GM19240 (cell line): Measurements from ENCODE around the gene PPP1R13L.
A peak's percentile ranks its signal among the peaks of the same experiment; 100 is the strongest.
"Not testable (repeated sequence)": the region's sequence is repeated elsewhere in the genome, so short reads cannot be mapped to it uniquely, and the experiment has no call there.

ENCODE experiments used
- DNase-seq: peaks from one replicate; pipeline ENCODE4 v3.0.0; 2011; ENCODE audit warnings: low spot score; ENCODE audit not compliant: insufficient read length

Gene PPP1R13L

DNA sequence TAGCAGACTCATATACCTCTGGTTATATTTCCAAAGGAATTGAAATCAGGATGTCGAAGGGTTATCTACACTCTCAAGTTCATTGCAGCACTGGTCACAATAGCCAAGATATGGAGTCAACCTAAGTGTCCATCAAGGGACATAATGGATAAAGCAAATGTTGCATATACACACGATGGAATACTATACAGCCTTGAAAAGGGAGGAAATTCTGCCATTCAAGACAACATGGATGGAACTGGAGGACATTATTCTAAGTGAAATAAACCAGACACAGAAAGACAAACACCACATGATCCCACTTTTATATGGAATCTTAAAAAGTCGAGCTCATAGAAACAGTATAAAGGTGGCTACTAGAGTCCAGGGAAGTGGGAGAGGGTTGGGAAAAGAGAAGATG is 32.5 kb upstream of the PPP1R13L start:
- no peak for DNase-seq

DNA sequence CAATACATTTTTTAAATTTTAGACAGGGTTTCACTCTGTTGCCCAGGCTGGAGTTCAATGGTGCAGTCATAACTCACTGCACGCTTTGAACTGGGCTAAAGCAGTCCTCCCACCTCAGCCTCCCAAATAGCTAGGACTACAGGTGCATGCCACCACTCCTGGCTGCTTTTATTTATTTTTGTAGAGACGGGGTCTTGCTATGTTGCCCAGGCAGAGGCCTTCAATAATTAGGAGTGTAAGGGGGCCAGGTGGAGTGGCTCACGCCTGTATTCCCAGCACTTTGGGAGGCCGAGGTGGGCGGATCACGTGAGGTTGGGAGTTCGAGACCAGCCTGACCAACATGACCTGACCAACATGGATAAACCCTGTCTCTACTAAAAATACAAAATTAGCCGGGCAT is 27.7 kb upstream of the PPP1R13L start:
- not testable (repeated sequence) for DNase-seq

DNA sequence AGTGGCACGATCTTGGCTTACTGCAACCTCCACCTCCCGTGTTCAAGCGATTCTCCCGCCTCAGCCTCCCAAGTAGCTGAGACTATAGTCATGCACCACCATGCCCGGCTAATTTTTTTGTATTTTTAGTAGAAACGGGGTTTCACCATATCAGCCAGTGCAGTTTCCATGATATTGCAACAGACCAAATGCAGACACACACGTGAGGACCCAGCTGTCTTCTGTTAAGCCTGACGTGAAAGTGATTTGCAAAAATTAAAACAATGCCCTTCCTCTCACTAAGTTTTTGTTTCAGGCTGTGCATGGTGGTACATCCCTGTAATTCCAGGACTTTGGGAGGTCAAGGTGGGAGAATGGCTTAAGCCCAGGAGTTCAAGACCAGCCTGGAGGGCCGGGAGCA is 26.1 kb upstream of the PPP1R13L start:
- not testable (repeated sequence) for DNase-seq

DNA sequence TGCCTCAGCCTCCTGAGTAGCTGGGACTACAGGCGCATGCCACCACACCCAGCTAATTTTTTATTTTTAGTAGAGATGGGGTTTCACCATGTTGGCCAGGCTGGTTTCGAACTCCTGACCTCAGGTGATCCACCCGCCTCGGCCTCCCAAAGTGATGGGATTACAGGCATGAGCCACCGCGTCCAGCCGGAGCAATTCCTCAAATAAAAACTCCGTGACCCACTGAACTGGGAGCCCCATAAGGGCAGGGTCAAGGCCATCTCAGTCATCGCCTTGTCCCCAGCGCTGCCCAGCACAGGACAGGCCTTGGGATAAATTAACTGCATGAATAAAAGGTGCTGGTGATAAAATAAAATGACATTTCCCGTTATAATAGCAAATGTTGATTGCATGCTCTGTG is 25.0 kb upstream of the PPP1R13L start:
- DNase-seq: not testable (repeated sequence)

DNA sequence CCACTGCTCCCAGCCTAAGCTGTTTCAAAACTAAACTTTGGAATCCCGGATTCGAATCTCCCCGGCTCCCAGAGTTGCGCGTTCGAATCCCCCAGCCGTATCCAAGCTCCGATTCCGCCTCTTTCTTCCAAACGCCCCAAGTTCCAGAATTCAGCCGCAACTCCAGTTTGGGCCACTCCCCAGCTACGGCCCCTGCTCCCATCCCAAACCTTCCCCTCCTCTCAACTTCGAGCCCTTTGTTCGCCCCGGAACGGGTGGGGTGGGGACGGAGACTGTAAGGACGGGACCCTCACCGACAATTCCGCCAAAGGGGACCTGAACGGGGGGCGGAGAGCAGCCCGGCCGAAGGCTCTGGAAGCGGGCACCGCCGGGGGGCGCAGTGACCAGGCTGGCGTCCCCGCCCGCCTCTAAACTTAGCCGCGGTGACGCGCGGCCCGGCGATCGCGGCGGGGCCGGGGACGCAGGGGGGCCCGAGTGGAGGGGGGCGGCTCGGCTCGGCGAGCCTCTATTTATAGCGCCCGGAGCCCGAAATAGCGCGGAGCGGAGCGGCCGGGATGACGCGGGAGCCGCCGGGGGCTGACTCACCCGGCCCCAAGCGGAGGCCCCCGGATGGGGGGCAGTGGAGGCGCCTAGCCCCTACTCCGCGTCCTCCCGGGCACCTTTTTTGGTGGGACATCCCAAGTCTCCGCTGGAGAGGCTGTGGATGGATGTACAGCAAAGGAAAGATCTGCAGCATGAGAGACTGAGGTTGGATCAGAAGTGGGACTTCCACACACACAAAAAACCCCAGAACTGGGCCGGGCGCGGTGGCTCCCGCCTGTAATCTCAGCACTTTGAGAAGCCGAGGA is 23.7 kb upstream of the PPP1R13L start:
- no peak for DNase-seq

DNA sequence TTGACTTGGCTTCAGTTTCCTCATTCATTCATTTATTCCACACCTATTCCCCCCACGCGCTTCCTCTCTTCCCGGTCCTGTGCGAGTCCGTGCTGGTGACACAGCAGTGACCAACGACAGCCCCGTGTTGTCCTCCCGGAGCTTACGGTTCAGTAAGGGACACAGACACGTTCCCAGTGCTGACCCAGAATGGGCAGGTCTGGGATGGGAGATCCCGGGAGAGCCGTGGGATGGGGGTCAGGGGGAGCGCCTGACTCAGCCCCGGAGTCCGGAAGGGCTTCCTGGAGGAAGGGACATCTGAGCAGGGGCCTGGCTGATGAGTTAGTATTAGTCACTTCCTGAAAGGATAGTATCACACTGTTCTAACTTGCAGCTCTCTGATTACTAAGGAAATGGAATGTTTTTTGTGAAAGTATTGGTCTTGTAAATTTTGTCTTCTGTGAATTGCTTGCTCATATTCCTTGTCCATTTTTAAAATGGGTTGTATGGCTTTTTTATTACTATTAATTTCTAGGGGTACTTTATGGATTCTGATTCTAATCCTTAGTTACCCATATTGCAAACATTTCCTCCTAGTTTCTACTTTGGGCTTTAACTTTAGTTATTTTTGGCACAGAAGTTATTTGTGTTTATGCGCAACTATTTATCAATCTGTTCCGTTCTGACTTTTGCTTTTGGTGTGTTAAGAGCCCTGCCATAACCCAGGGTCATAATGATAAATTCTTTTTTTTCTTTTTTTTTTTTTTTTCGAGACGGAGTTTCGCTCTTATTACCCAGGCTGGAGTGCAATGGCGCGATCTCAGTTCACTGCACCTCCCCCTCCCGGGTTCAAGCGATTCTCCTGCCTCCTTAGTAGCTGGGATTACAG is 19.6 kb upstream of the PPP1R13L start:
- DNase-seq: no peak

DNA sequence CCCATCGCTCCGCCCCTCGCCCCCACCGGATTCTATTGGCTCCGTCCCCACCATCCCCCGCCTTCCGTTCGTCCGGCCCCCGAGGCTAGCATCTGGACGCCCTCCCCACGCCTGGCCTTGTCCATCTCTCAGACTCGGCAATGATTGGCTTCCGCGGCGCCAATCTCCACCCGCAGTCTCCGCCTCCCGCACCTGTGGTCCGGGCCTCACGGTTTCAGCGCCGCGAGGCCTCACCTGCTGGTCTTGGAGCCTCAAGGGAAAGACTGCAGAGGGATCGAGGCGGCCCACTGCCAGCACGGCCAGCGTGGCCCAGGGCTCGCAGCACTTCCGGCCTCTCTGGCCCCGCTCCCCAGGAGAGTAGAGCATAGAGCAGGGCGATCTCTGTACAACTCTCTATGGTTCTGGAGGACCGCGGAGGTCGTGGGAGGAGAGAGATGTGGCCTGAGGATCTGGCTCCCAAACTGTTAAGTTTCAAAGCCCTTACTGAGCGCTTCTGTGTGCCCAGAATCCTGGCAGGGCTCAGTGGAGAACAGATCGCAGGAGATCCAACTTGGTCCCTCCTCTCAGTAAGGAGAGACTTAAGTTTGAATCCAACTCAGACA is 18.8 kb upstream of the PPP1R13L start, which contains the start of gene ERCC1:
Gene ERCC1 (minus strand): TSS at position 329 of the 602 bp plus-strand sequence. CDS start 543 bp downstream, outside the sequence.
- DNase-seq: peak; percentile 95

DNA sequence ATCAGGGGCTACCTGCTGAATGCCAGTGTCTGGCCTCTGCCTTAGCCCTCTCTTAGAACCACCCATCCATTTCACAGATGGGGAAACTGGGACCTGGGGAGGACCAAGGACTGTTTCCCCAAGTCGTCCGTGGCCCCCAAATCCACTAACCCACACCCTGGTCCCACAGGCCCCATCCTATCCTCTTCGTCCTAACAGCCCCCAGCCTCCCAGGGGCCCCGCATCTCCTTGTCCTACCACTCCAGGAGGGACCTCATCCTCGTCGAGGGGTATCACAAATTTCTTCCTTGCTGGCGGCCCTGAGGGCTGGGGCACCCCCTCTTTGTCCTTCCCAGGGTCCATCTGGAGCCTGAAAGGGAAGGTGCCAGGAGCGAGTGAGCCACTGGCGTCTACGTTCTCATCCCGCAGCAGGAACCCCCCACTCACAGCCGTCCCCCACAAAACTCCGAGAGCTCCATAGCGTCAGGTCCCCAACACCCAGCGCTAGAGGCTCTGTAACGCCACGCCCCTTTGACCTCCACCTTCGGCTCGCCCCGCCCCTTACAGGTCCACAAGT is 18.2 kb upstream of the PPP1R13L start:
- DNase-seq: no peak

DNA sequence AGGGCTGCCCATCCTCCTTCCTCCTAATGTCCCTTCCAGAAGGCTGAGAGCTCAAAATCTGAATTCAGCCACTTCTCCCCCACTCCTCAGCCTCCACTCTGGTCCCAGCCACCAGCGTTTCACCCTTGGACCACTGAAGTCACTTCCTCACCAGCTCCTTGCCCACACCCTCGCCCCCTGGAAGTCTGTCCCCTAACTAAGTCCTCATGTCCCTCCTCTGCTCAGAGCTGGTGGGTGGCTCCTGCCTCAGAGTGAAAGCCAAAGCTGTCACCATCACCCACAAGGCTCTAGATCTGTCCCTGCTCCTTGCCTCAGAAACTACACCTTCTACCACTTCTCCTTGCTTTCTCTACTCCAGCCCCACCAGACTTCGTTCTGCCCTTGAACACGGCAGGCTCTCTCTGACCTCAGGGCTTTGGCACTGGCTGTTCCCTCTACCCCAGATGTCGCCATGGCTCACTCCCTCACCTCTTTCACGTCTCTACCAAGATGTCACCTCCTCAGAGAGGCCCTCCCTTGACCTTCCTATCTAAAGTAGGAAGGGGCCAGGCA is 17.2 kb upstream of the PPP1R13L start:
- no peak for DNase-seq

DNA sequence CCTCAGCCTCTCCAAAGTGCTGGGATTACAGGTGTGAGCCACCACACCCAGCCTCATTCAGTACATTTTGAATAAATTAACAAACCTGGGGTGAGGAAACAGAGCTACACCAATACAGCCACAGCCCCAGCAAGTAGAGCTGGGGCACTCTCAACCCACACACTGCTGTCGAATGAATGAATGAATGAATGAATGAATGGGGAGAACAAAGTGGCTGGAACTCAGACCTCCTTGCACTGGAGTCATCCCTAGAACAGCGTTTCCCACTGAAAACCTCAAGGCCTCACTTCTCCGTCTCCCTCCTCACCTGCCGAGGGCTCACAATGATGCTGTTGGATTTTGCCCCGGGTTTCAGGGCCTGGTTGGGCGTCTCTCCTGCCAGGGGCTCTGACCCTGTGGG is 16.0 kb upstream of the PPP1R13L start:
- DNase-seq: no peak

DNA sequence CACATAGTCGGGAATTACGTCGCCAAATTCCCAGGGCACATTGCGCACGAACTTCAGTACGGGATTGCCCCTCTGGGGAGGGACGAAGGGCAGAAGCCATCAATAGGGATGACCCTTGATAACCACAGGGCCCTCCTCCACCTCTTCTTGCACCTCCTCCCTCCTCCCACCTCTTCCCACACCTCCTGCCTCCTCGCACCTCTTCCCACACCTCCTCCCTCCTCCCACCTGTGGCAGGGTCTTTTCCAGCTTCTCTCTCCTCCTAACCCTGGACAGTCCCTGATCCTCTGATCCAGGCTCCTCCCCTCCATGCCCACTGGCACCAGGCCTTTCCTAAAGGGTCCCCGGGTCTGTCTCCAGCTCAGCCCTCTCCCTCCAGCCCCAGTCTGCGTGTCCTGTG is 15.5 kb upstream of the PPP1R13L start:
- DNase-seq: no peak

DNA sequence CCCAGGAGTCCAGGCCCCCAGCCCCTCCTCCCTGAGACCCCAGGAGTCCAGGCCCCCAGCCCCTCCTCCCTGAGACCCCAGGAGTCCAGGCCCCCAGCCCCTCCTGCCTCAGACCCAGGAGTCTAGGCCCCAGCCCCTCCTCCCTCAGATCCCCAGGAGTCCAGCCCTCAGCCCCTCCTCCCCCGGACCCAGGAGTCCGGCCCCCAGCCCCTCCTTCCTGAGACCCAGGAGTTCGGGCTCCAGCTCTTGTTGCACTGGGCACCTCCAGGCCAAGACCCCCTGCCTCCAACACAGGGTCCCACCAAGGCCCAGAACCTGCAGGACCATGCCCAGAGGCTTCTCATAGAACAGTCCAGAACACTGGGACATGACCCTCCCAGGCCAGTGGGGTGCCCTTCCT is 15.0 kb upstream of the PPP1R13L start:
- no peak for DNase-seq

DNA sequence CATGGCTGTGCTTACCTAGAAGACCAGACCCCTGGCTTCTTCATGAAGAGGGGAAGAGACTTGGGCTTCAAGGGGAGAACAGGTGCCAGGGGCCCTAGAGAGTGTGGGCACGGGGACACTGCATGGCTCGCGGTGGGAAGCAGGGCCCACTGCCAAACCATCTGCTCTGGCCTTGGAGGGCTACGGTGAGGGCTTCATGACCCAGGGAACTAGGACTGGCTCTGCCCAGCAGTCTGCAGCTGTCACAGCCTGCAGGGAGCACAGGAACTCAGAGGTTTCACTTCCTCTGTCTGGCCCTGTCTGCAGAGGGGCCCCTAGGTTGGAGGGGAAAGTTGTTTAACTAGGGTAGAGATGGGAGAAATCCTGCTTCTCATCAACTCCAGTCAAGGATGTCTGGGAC is 14.5 kb upstream of the PPP1R13L start:
- peak; percentile 72 for DNase-seq

DNA sequence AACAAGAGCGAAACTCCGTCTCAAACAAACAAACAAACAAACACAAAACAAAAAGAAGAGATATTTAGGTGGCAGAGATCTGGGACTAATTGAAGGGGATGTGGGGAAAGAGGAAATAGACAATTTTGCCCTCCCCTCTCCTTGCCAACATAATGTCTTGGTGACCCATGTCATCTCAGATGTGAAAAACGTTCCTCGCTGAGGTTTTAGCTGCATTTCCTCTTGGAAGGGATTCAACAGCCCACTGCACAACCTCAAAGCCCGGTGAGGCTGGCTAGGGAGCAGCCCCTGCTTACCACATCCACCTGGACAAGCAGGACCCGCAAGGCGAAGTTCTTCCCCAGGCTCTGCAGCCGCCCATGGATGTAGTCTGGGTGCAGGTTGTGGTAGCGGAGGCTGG is 13.9 kb upstream of the PPP1R13L start:
- DNase-seq: no peak

DNA sequence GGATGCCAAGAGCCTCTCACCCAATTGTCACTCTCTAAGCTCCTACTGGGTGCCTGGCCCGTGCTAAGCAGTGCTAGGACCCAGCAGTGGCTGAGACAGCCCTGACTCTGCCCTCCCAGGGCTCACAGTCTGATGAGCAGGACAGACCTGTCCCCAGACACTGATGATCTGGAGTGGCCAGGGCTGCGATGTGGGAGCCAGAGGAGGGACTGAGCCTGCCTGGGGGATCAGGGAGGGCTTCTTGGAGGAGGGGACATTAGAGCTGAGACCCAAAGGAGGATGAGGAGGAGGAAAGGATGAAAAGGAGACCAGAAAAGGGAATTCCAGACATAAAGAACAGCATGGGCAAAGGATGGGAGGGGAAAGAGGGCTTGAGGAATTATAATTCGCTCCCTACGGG is 12.3 kb upstream of the PPP1R13L start:
- DNase-seq: no peak

DNA sequence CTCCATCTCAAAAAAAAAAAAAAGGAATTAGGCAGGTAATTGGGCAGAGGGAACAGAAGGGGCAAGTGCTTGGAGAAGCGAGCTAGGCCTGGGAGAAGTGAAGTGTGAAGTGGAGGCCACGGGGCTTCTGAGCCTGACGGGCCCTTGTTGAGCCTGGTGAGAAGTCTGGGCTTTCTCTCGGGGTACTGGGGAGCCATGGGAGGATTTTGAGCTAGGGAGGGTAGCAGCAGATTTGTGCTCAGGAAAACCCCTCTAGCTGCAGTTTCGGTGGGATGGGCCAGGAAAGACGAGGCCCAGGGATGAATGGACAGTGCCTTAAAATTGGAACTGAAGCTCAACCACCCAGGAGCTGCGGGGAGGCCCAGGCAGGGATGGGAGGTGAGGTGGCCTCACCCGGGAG is 9.6 kb upstream of the PPP1R13L start:
- no peak for DNase-seq

DNA sequence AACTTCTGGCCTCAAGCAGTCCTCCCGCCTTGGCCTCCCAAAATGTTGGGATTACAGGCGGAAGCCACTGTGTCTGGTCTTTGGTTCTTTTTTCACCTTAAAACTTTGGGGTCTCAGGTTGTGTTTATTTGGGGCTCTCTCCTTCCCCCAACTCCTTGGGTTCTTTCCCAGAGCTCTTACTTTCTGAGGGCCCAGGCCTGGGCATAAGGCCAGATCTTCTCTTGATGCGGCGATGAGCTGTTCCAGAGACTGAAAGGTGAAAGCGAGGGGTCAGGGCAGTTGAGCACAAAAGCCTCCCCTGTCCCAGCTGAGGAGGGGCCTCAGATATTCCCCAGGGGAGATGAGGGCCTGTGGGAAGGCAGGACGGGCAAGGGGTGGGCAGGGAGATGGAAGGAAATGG is 8.6 kb upstream of the PPP1R13L start:
- no peak for DNase-seq

DNA sequence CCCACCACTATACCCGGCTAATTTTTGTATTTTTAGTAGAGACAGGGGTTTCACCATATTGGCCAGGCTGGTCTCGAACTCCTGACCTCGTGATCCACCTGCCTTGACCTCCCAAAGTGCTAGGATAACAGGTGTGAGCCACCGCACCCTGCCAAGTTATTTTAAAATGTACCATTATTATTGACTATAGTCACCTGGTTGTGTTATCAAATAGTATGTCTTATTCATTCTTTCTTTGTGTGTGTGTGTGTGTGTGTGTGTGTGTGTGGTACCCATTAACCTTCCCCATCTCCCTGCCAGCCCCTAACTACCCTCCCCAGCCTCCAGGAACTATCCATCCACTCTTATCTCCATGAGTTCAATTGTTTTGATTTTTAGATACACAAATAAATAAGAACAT is 5.5 kb upstream of the PPP1R13L start:
- DNase-seq: not testable (repeated sequence)

DNA sequence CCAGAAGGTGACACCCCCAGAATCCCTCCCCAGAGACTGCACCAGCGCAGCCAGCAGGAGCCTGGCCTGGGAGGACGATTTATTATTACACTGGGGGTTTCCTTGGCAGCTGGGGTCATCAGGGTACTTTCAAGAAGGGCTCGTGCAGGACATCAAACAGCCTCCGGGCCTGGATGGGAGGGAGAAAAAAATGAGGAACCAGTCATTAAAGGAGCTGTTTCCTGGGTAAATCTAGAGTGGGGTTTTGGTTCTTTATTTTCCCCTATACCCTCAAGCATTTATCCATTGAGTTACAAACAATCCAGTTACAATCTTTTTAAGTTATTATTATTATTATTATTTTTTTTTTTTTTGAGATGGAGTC is 4.7 kb upstream of the PPP1R13L start:
- no peak for DNase-seq

DNA sequence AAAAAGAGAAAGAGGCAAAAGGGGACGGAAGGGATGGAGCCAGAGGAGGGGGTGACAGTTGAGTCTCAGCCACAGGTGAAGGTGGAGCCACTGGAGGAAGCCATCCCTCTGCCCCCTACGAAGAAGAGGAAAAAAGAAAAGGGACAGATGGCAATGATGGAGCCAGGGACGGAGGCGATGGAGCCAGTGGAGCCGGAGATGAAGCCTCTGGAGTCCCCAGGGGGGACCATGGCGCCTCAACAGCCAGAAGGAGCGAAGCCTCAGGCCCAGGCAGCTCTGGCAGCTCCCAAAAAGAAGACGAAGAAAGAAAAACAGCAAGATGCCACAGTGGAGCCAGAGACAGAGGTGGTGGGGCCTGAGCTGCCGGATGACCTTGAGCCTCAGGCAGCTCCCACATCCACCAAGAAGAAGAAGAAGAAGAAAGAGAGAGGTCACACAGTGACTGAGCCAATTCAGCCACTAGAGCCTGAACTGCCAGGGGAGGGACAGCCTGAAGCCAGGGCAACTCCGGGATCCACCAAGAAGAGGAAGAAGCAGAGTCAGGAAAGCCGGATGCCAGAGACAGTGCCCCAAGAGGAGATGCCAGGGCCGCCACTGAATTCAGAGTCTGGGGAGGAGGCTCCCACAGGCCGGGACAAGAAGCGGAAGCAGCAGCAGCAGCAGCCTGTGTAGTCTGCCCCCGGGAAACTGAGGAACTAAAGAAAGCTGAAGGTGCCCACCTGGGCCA is 4.1 kb upstream of the PPP1R13L start:
- no peak for DNase-seq

DNA sequence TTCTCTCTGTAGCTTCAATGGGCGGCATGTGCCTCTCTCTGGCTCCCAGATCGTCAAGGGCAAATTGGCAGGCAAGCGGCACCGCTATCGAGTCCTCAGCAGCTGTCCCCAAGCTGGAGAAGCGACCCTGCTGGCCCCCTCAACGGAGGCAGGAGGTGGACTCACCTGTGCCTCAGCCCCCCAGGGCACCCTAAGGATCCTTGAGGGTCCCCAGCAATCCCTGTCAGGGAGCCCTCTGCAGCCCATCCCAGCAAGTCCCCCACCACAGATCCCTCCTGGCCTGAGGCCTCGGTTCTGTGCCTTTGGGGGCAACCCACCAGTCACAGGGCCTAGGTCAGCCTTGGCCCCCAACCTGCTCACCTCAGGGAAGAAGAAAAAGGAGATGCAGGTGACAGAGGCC is 3.3 kb upstream of the PPP1R13L start:
- DNase-seq: no peak
